KOPT-K1 (cell line): ENCODE results near the gene C9.
"Not testable (repeated sequence)": the region's sequence is repeated elsewhere in the genome, so short reads cannot be mapped to it uniquely, and the experiment has no call there.

Experiments used
- H3K27ac ChIP-seq: fragments of 200-600 bp; sonication (generic); 2 replicates; pipeline ENCODE4 v1.5.1; 2016; ENCODE audit warnings: antibody characterized with exemption, mild to moderate bottlenecking, low read depth, low read length; ENCODE audit not compliant: poor library complexity, severe bottlenecking
- H3K36me3 ChIP-seq: fragments of 200-600 bp; sonication (generic); 2 replicates; pipeline ENCODE4 v1.5.1; 2017; ENCODE audit warnings: antibody characterized with exemption, mild to moderate bottlenecking, low read length, moderate library complexity; ENCODE audit not compliant: insufficient read depth
- H3K9me3 ChIP-seq: fragments of 200-600 bp; sonication (generic); 2 replicates; pipeline ENCODE4 v1.5.1; 2017; ENCODE audit warnings: antibody characterized with exemption, low read length, mild to moderate bottlenecking; ENCODE audit not compliant: insufficient read depth, poor library complexity, severe bottlenecking

C9 gene

GRCh38 chr5:39319395-39319794 is 44.9 kb downstream of the C9 start:
- Histone ChIP-seq H3K9me3 (no peaks in the 10 kb centered on the region), H3K27ac (no peak overlapping the region), H3K36me3 (no peaks in the 10 kb centered on the region)

GRCh38 chr5:39316464-39316863 is 47.8 kb downstream of the C9 start:
- not testable (repeated sequence) for H3K27ac ChIP-seq, H3K9me3 ChIP-seq, H3K36me3 ChIP-seq

GRCh38 chr5:39315995-39316394 is 48.3 kb downstream of the C9 start:
- H3K27ac ChIP-seq: no peak overlapping the region
- no peaks in the 10 kb centered on the region for H3K36me3 ChIP-seq

GRCh38 chr5:39314591-39314990 is 49.7 kb downstream of the C9 start:
- Histone ChIP-seq H3K36me3 (no peaks in the 10 kb centered on the region), H3K9me3 (no peaks in the 10 kb centered on the region), H3K27ac (no peak overlapping the region)

More at GRCh38 chr5:39315995-39316394, 48.3 kb downstream of the C9 start:
- H3K9me3 ChIP-seq: no peaks in the 10 kb centered on the region

GRCh38 chr5:39309534-39309933 is 54.8 kb downstream of the C9 start:
- Histone ChIP-seq H3K9me3 (no peaks in the 10 kb centered on the region), H3K27ac (no peak overlapping the region), H3K36me3 (no peaks in the 10 kb centered on the region)

GRCh38 chr5:39302472-39302871 is 61.8 kb downstream of the C9 start:
- Histone ChIP-seq H3K27ac (no peak overlapping the region), H3K36me3 (no peaks in the 10 kb centered on the region), H3K9me3 (peaks cover 12% of the 10 kb centered on the region)

GRCh38 chr5:39301406-39301805 is 62.9 kb downstream of the C9 start:
- Histone ChIP-seq H3K36me3 (no peaks in the 10 kb centered on the region), H3K9me3 (peaks cover 12% of the 10 kb centered on the region), H3K27ac (no peak overlapping the region)

GRCh38 chr5:39299962-39300361 is 64.3 kb downstream of the C9 start:
- H3K36me3 ChIP-seq: no peaks in the 10 kb centered on the region
- H3K27ac ChIP-seq: no peak overlapping the region
- peaks cover 12% of the 10 kb centered on the region for H3K9me3 ChIP-seq

GRCh38 chr5:39294736-39295135 is 69.6 kb downstream of the C9 start:
- H3K36me3 ChIP-seq: no peaks in the 10 kb centered on the region
- H3K9me3 ChIP-seq: peaks cover 12% of the 10 kb centered on the region
- H3K27ac ChIP-seq: no peak overlapping the region

- H3K9me3 ChIP-seq: peaks cover 11% of the 10 kb centered on the region
- H3K36me3 ChIP-seq: no peaks in the 10 kb centered on the region
- H3K27ac ChIP-seq: no peak overlapping the region
Observed at GRCh38 chr5:39284552-39284951, 79.7 kb downstream of the C9 start.

- H3K27ac ChIP-seq: no peak overlapping the region
- peaks cover 11% of the 10 kb centered on the region for H3K9me3 ChIP-seq
- no peaks in the 10 kb centered on the region for H3K36me3 ChIP-seq
Observed at GRCh38 chr5:39283231-39283818, 81.0 kb downstream of the C9 start.

- no peak overlapping the region for H3K27ac ChIP-seq
- no peaks in the 10 kb centered on the region for H3K36me3 ChIP-seq
- H3K9me3 ChIP-seq: peaks cover 11% of the 10 kb centered on the region
Observed at GRCh38 chr5:39282561-39282960, 81.7 kb downstream of the C9 start.

- not testable (repeated sequence) for H3K36me3 ChIP-seq, H3K9me3 ChIP-seq, H3K27ac ChIP-seq
Observed at GRCh38 chr5:39275865-39276264, 88.4 kb downstream of the C9 start.

GRCh38 chr5:39274398-39275085 is 89.8 kb downstream of the C9 start:
- Histone ChIP-seq H3K27ac (peak overlapping the region; percentile 81), H3K9me3 (no peaks in the 10 kb centered on the region), H3K36me3 (no peaks in the 10 kb centered on the region)

- no peaks in the 10 kb centered on the region for H3K9me3 ChIP-seq
- no peaks in the 10 kb centered on the region for H3K36me3 ChIP-seq
- H3K27ac ChIP-seq: peak overlapping the region; percentile 81
Observed at GRCh38 chr5:39273314-39273954, 90.9 kb downstream of the C9 start.

GRCh38 chr5:39272869-39273231 is 91.4 kb downstream of the C9 start:
- not testable (repeated sequence) for H3K9me3 ChIP-seq, H3K36me3 ChIP-seq
- peak overlapping the region; percentile 81 for H3K27ac ChIP-seq
